GM21619 (cell line): ENCODE measurements around the gene HIPK4.
"Not testable (repeated sequence)": the region's sequence is repeated elsewhere in the genome, so short reads cannot be mapped to it uniquely, and the experiment has no call there.

ENCODE experiments used
- ATAC-seq: cut with Tn5 transposase; IDR thresholded peaks from one replicate; pipeline ENCODE4 v1.9.1; 2021; ENCODE audit not compliant: unreplicated experiment

Gene HIPK4

DNA sequence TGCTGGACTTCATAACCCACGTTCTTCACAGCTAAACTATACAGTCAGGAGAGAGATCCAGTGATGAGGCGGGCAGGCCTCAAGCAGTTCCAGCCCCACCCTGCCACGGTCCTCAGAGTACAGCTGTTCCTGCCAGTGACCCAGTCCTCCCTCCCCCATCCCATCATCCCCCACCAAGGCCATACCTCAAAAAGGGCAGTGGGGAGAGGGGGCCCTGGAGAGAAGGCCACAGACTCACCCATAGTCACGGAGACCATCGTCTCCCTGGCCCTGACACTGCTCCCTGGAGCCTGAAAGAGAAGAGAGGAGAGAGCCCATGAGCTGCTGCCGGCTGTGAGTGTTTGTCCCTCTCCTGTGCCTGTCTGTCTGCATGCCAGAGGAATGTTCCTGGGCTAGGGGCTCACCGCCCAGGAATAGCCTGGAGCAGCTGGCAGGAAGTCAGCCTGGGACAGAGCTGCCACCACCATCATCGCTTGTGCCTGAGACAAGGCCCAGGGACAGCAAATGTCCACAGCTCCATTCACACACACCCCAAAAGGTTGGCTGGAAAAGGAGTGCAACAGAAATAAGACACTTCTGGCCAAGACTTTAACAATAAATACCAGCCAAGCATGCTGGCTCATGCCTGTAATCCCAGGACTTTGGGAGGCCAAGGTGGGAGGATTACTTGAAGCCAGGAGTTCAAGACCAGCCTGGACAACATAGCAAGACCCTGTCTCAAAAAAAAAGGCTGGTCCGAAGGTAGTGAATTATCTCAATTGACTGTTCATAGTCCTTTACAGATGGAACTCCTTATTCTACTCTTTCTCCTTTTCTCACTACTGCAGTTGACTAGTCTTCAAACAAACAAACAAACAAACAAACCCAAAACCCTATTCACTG is 48.1 kb downstream of the HIPK4 start:
- no peak for ATAC-seq

DNA sequence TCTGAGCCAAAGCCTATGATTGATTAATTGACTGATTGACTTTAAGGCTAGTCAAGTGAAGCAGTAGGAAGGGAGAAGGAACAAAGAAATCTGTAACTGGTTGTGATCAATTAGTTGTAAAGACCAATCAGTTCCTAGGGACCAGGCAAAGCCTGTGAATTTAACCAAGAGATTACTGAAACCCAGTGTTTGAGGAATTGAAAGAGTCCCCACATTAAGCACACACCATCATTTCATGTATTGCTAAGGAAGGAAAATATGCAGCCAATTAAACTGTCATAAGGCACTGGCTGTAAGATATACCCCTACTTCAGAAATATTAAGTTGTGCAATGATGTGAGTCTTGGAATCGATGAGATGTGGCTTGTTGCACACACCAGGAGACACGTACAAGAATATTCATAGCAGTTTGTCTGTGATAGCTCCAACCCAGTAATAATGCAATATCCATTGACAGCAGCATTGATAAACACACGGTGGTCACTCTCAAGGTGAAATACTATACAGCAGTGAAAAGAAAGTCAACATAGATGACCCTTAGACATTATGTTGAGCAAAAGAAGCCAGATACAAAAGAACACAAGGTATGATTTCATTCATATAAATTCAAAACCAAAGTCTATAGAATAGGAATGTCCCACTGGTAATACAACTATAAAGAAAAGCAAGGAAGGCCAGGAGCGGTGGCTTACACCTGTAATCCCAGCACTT is 50.8 kb downstream of the HIPK4 start:
- no peak for ATAC-seq

DNA sequence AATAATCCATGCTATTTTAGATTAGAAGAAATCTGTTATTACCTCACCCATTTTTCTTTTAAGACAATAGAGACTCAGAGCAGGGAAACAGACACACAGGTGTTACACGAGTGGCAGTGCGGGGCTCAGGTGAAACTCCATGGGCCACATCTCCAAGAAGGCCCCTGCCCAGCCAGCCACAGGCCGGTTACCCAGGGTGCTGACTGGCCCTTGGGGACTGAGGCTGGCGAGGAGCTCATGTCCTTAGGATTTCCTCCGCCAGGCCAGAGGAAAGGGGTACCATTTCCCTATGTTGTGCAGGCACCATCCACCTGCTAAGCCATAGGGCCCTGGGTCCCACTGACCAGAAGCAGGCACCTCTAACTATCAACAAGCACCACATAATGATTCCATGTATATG is 52.4 kb downstream of the HIPK4 start:
- no peak for ATAC-seq

DNA sequence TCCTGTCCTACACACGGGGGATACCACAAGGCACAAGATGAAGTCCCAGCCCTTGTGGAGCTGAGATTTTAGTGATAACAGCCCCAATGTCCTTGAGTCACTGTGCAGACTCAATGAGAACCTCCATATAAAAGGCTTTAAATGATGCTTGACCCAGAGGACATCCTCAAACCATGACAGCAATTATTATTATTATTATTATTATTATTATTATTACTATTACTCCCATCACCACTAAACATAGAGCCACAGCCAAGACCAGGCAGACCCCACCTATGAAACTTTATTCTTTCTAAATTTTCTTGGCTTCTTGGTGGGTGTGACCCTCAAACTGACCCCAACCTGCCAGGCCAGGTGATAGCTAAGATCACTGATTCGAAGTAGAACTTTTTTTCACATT is 52.9 kb downstream of the HIPK4 start:
- no peak for ATAC-seq

DNA sequence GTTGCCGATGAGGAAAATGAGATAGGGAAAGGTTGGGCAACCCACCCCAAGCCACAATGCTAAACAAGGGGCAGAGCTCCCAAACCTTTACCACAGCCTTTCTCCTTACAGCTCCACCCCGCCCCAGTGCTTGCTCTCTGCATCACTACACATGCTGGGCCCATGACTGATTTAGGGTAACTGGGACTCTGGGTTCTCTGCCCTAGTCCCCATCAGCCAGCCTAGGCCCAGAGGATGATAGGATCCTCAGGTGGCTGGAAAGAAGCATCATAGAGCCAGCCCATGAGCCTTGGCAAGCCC is 53.4 kb downstream of the HIPK4 start:
- ATAC-seq = no peak

DNA sequence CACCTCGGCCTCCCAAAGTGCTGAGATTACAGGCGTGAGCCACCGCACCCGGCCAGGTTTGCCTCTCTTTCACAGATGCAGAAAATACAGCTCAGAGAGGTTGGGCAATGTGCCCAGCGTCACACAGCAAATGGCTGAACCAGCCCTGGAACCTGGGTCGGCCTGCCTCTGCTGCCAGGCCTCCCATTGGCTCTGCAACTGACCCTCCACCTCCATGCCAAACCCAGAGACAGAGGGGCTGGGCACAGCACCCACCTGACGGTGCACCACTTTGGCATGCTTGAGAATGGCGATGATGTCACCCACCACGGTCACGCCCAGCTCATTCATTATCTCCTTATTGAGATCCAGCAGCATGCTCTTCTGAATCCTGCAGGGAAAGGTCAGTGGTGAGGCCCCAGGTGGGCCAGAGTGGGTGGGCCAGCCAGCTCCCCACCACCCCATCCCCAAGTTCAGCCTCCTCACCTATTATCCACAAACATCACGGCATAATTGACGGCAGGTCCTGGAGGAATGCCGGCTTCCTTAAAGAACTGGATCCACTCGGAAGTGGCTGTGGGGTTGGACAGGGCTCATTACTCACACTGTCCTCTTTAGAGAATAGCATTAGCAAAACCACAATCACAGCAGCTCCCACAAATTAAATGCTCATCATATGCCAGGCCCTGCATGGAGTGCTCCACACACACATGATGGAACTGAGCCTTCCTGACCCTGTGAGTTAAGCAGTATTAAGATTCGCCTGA is 54.0 kb downstream of the HIPK4 start:
- no peak for ATAC-seq

DNA sequence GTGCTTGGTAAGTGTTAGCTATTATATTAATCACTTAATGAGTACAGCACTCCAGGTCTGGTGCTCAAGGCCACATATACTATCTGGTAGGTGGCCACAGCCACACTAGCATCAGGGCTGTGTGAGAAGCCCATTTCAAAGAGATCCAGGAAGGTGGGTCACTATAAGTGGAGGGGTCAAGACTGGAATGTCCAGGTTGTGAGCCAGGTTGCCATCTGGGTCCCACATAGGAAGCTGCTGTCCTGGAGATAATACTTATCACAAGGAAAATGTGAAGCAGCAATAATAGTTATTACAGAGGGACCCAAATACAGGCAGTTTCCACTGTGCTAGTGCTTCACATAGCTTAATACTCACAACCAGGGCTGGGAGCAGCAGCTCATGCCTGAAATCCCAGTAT is 54.9 kb downstream of the HIPK4 start:
- ATAC-seq = no peak

DNA sequence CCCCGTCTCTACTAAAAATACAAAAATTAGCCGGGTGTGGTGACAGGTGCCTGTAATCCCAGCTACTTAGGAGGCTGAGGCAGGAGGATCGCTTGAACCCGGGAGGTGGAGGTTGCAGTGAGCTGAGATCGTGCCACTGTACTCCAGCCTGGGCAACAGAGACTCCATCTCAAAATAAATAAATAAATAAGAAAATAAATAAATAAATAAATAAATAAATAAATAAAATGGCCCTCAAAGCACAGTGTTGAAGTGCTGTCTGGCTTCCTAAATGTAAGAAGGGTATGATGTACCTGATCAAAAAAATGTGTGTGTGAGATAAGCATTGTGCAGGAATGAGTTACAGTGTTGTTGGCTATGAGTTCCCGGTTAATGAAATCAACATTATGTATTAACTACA is 56.9 kb downstream of the HIPK4 start:
- ATAC-seq = not testable (repeated sequence)

DNA sequence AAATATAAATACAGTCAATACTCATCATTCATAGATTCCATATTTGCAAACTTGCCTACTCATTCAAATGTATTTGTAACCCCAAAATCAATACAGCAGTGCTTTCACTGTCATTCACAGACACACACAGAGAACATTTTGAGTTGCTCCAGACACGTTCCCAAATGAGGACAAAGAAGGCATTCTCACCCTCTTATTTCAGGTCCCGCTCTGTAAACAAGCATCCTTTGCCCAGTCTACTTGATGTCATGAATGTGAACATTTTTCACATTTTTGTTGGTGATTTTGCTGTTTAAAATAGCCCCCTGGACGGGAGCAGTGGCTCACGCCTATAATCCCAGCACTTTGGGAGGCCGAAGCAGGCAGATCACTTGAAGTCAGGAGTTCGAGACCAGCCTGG is 57.3 kb downstream of the HIPK4 start:
- no peak for ATAC-seq

DNA sequence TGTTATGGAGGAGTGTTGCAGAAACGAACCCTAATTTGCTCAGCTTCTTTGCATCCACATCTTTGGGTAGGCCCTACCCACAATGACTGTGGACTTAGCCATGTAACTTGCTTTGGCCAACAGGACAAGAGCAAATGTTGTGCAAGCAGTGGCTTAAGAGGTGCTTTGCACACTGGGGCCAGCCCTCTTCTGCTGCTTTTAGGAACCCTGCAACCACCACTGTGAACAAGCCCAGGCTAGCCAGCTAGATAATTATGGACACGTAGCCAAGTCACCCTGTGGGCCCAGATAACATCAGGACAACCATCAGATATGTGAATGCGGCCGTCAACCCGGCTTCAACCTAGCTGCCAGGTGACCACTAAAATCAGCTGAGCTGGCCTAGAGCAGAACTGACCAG is 58.9 kb downstream of the HIPK4 start:
- no peak for ATAC-seq
